ENCODE data around the gene PRSS50. TPM values are rescaled to one million over a fixed set of nuclear protein-coding genes. Genes with fewer than 3 reads are reported as not detected.
"Not testable (repeated sequence)": the region's sequence is repeated elsewhere in the genome, so short reads cannot be mapped to it uniquely, and the experiment has no call there.

The PRSS50 gene
- total RNA-seq, 1 donor from 2014 or later, result not detected

DNA sequence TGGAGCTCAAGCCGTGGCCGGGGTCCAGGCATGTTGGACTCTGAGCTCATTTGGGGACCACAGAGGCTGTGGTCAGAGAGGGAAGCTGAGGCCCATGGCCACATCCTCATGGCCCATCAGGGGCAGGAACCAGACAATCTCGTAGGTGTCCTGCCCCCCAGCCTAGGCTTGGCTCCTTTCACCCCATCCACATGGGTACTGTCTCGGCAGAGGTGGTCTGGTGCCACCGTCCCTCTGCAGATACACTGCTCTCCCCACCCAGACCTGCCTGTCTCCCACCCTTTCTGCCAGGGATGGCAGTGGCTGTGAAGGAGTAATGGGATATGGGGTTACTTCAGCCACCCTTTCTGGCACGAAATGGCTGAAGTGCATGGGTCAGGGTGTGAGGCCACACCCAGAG, 7.9 kb downstream of the PRSS50 start:
- no peak for DNase-seq (ENCODE audit: extremely low read depth, low read depth, low spot score)

DNA sequence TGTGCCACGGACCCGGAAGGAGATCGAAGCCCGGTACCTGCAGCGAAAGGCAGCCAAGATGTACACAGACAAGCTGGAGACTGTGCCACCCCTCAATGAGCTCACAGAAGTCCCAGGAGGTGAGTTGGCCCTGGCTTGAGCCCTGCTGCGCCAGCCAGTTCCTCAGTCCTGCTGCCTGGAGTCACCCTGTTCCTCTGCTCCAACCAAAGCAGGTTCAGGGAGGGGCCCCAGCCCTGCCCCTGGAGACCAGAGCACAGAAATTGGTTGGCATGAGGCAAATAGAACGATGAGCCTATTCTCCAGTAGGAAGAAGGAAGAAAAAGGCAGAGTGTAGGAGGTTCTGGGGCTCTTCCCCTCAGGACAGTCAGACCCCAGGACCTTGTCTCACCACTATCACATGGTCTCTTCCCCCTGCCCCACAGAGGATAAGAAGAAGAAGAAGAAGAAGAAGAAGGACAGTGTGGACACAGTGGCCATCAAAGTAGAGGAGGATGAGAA, 8.5 kb downstream of the PRSS50 start:
- no peak for DNase-seq (ENCODE audit: extremely low read depth, low read depth, low spot score)

DNA sequence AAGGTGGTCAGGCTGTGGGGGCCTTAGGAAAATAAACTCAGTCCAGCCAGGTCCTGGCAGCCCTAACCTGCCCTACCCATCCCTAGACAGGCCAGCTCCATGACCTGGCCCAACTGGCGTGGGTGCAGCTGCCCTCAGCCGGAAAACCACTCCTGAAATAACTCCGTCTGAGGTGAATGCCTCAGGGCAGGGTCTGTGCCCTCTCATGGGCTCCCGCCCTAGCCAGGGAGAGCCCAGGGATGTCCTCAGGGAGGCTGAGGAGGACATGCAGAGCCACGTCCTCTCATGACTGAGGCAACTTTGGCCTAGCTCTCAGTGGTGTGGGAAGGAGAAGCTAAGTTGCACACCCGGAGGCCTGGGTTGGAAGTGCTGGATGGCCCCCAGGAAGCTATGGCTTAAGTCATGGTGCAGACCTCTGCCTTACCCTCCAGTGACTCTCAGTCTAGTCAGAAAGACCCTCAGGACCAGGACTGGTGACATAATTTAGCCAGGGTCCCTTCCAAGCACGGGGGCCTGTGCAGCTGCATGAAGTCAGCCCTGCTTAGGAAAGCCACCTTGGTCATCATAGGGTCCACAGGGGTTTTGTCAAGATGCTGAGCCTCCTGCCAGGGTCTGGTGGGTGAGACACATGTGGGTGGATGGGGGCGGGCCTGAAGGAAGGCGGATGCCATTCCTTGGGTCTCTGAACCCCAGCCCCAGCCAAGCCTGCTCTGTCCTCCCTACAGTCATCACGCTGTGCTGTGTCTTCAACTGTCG, 9.1 kb downstream of the PRSS50 start:
- DNase-seq (ENCODE audit: extremely low read depth, low read depth, low spot score), result no peak

DNA sequence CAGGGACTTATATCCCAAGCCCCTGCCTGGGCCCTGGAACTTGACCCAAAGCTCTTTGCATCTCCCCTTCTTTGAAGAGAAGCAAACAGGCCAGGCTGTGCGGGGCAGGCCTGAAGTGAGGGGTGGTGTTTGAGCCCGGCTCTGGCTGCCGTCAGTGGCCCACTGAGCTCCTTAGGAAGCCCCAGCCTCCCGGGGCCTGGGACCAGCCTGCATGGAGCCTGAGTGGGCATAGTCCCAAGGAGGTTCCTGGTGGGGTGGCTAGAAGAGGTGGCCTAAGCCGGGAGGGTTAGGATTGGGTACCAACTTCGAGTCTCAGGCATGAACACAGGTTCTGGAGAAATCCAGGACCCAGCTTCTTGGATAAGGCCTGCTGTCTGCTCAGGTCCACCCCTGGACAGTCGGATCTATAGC, 10.1 kb downstream of the PRSS50 start:
- DNase-seq (ENCODE audit: extremely low read depth, low read depth, low spot score), result no peak

DNA sequence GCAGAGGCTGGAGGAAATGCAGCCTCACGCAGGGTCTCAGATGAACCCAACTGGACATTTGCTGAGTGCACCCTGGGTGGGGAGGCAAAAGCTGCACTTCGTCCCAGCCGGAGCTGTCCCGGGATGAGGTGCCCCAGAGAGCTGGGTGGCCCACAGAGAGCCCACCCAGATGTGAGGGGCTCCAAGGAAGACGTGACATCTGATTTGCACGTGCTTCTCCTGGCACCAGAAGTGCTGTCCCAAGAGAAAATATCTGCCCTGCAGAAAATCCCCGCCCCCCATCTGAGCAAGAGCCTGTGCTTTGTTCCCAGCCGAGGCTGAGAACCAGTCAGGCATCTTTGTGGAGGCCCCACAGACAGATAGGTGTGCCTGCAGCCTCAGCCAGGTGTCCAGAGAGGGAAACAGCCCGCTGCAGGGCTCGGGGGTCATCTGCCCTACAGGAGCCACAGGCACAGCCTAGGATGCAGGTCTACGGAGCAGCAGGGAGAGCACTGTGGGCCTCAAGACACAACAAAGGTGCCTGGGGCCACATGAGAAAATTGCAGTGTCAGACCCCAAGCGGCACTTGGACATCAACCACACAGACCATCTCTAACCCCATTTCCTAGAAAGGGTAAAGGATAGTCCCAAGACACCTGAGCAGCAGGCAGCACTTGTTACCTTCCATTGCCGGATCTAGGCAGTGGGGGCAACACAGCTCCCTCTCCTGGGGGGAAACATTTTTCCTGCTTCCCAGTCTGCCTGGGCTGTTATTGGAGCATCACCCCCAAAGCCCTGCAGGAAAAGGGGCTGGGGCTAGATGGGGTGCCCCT, 10.7 kb downstream of the PRSS50 start:
- DNase-seq (ENCODE audit: extremely low read depth, low read depth, low spot score), result no peak

DNA sequence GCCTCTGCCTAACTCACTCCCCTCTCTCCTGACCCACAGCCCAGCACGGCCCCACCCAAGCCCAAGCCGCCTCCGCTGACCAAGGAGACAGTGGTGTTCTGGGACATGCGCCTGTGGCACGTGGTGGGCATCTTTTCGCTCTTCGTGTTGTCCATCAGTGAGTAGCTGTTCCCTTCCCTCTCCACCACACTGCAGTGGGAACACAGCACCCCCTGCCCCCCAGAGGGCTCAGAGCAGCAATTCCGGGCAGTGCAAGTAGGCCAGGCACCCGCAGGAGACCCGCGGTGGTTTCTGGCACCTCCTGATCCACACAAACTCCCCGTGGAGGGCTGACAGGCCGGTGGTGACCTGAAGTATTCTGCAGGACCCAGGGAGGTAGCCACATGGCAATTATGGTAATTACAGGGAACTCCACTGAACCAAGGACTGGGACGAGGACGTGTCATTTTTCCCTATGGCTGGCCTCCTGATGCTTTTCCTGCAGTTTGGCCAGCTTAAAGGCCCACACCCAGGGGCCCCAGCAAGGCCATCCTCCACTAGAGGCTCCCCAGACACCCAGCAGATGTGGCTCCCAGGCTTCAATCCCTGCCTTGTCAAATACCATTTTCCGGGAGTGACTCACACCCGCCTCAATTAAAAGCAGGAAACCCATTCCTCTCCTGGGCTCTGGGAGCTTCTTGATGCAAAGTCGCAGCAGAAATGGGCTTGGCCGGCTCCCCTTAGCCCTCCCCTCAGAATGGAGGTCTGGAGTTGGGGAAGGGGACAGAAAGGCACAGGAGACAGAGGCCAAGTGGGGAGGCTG, 11.7 kb downstream of the PRSS50 start:
- no peak for DNase-seq (ENCODE audit: extremely low read depth, low read depth, low spot score)

DNA sequence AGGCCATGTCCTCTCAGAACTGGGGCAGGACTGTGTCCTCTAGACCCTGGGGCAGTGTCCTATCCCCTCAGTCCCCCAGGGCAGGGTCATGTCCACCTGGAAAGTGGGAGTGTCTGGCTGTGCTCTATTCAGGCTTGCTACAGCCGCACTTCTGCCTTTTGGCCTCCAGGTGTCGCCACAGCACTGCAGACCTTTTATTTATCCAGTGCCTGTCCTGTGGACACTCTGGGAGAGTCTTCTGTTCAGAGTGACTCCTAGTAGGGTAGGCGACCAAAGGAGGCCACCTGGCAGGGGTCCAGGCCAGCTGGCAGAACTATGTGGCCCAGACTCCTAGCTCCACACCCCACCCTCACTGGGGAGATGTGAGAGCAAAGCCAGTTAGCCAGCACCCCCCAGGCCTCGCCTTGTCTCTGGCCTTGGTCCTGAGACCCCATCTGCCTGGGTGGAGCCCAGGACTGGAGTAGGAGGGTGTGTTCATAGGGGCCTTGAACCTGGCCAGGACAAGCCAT, 12.6 kb downstream of the PRSS50 start:
- DNase-seq (ENCODE audit: extremely low read depth, low read depth, low spot score), result peak; percentile 36

DNA sequence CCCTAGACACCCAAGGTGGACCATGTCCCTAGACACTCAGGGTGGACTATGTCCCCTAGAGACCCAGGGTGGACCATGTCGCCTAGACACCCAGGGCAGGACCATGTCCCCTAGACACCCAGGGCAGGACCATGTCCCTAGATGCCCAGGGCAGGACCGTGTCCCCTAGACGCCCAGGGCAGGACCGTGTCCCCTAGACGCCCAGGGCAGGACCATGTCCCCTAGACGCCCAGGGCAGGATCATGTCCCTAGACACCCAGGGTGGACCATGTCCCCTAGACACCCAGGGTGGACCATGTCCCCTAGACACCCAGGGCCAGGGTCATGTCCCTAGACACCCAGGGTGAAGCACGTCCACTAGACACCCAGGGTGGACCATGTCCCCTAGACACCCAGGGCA, 13.3 kb downstream of the PRSS50 start:
- DNase-seq (ENCODE audit: extremely low read depth, low read depth, low spot score), result not testable (repeated sequence)

DNA sequence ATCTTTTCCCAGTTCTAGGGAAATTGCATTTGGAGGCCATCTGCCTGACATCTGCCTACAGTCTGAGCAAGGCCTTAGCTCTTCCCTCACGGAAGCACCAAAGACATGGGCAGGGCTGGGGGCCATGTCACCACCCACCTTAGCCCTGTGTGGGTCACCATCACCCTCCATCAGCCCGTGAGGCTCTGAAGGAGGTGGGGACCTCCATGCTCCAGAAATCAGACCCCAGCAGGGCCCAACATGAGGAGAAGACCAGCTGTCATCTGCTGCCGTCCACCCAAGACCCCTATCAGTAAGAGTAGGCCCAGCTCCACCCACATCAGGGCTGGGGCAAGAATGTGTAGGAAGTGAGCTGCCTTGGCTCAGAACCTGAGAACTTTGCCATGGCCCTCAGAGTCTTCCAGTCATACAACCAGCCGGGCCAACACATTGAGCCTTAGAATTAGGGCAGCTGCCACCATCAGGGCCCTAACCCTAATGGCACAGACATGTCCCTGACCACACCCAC, 14.6 kb downstream of the PRSS50 start:
- no peak for DNase-seq (ENCODE audit: extremely low read depth, low read depth, low spot score)

DNA sequence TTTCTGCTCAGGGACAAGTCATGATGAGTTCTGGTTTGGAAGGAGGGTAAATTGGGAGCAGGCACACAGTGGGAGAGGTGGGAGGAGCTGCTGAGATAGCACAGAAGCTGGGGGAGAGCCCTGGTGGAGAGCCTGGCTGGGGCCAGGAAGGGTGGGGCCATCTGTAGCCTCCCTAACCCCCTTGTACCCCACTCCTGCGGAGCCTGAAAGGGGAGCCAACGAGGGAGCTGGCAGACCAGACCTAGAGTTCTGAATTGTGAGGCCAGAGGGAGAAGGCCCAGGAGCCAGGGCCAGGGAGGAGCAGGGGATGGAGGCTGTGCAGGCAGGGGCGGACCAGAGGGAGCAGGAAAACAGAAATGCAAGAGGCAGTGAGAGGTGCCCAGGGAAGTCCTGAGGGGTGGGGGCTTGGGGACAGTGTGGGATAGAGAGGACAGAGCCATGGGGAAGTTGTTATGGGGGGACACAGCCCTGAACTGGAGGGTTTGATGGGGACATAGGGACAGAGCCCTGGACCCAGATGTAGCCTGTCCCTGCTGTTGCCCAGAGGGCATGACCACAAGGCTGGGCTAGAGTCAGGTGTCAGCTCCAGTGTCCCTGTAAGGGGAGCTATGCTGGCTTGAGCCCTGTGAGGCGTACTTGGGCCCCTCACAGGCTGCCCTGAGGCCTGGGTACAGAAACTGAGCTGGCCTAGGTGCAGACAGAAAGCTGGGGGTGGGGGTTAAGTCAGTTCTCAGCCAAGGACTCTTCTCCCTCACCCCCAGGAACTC, 15.2 kb downstream of the PRSS50 start:
- DNase-seq (ENCODE audit: extremely low read depth, low read depth, low spot score), result no peak

DNA sequence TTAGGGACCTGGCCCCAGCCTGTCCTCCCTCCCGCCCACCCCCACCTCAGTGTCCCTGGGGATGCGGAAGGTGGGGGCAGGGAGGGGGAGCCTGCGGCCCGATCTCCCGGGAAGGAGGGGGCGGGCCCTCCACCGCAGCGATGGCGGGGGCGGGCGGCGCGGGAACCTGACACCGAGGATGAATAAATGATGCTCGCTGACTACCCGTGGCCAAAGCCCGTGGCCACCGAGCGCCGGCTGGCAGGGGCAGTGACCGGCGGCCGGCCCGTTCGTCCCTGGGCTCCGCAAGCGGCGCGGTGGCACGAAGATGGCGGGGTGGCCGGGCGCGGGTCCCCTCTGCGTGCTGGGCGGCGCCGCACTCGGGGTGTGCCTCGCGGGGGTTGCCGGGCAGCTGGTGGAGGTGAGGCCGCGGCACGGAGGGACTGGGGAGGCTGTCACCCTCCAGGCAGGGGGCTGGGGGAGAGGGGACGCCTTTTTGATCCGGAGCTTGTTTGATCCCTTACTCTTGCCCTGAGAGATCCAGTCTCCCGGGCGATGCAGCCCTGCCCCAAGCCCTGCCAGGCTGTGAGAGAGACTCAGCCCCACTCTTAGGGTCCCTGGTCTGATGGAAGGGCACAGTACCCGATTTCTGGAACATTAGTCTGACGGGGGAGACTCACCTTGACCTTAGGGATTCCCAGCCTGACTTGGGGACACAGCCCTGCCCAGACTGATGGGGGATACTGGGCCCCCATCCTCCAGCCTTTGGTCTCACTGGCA, 16.3 kb downstream of the PRSS50 start, which contains the start of gene TMIE:
Gene TMIE, plus strand, starts transcription at position 212 of the 759 bp plus-strand sequence. Its CDS starts 96 bp downstream, at position 308.
- DNase-seq (ENCODE audit: extremely low read depth, low read depth, low spot score), result no peak

DNA sequence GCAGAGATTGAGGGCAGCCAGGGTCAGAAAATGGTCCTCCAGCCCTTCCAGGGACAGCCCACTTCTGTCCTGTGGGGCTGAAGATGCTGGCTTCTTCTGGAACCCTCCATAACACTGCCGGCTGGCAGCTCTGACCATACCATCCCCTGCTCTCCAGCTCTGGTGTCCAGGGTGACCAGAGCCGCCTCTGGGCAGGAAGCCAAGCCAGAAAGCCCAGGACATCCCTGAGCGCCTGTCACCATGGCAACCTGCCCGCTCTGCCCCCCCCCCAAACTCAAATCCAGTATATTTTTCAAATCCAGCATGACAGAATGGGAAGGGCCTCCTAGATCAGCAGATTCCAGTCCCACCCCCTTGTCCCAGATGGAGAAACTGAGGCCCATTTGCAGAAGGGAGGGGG, 16.9 kb downstream of the PRSS50 start:
- DNase-seq (ENCODE audit: extremely low read depth, low read depth, low spot score), result no peak

DNA sequence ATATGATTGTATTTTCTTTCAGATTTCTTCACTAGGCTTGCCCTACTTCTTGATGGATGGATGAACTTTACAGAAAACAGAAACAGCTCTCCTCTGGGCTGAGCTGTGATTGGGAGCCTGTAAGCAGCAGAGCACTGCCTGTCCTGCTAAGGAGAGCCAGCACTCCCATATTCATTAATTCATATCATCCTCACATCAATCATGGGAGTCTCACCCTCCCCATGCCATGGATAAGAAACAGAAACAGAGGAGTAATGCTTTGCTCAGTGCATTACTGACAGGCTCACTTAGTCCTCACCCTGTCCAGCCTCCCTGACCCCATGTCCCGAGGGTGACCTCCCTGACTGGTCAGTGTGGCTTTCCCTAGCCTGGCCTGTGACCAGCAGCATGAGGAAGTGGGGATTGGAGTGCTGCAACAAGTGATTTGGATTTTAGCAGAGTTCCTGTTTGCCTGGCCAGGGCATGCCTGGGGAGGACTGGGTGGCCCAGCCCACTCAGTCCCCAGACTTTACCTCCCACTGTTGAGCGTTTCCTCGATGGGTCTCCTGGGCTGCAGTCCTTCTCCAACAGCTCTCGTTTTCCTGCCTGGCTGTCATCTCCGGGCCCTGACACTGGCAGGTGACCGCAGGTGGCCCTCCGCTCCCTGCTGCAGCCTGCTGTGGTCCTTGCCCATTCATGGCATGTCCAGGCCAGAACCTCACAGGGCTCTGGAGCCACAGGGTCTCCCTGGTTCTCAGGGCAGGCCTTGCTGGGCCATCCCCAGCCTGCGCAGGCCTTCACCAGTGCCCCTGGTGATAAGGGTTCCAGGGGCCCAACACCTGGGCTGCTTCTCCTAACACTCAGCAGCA, 17.8 kb downstream of the PRSS50 start:
- DNase-seq (ENCODE audit: extremely low read depth, low read depth, low spot score), result no peak

DNA sequence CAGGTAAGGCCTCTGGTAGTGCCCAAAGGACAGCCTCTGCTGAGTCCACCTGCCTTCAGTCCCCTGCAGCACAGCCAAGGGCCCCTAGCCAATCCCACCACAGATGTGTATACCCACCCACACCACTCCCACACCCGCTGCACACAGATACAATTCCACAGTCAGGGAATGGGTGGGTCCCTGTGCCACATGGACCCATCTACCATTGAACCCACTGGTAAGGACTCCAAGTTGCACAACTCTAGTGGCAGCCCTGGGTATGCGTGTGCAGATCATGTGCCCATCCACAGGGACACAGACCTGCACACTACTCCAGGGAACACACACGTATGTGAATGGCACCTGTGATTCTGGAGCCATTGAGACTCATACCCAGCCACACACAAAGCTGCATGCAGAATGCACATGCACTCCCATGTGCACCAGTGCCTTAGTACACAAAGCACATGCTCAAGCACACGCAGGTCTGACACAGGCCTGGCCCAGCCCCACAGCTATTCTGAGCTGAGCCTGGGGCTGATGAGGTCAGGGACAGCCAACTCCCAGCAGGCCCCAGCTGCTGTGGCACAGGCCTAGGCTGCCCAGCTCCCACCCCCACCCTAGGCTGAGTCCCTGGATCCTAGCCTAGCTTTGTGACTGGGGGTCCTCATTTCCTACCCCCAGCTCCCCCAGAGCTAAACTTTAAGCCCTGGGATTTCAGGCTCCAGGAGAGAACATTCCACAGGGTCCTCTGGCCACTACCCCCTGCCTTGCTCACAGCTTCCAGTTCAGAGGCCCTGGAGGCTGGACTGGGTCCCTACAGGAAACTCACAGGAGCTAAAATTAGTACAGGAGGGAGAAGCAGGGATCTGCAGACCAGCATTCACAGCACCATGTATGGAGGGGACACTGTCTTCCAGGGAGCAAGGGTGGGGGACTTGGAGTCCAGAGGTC, 21.4 kb downstream of the PRSS50 start:
- no peak for DNase-seq (ENCODE audit: extremely low read depth, low read depth, low spot score)

DNA sequence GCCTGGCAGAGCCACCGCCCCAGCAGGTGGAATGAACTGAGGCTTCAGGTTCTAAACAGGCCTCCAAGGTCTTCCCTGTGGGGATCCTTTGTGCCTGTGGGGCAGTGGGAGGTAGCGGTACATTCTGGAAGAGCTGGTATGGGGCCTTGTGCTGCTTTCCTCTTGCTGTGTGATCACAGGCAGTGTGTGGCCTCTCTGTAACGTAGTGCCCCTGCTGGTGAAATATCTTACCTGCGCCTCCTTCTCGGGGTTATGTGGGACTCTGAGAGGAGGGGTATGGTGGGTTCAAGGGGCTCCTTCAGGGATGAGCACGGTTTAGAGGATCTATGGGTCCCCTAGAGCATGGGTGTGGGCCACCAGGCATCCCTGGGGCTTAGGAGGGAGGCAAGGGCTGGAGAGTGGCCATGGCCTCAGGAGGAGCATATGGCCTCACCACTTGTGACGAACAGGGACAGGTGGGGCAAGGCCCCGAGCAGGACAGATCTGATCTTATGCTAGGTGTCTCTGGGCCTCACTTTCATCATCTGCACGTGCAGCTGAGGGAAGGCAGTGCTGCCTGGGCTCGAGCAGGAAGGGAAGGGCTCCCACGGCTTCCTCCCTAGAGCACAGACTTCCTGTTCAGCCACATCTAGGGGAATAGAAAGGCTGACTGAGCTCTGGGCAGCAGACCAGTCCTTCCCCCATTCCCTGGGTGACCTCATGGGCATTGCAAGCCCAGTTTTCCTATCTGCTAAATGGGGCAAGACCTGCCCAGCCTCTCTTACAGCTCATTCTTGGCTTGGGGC, 22.3 kb downstream of the PRSS50 start:
- peak; percentile 64 for DNase-seq (ENCODE audit: extremely low read depth, low read depth, low spot score)

DNA sequence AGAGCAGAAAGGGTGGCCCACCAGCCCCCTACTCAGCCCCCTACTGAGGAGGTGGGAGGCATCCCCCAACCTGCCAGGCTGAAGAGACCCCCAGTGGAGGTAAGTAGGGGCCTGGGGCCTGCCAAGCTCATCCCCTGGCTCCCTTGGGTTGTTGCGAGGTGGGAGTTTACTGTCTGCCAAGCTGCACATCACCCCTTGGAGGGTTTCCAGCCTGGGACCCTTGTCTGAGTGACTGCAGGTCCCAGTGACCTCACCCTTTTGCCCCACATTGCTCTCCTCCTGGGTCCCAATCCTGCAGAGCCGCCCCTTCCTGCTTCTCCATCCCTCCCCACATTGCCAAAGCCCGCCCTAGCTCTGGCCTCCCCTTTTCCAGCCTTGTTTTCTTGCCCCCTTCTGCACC, 23.1 kb downstream of the PRSS50 start:
- no peak for DNase-seq (ENCODE audit: extremely low read depth, low read depth, low spot score)
